Measurements from ENCODE around the gene EPB41L1. TPM values are rescaled to one million over a fixed set of nuclear protein-coding genes. Genes with fewer than 3 reads are reported as not detected.

The EPB41L1 gene
- total RNA-seq, 1 experiment from 2014 or later, result 42.1 TPM

- ChIA-PET RAD21 (ENCODE audit: low non-redundant PET in 1 of 2, low total read pairs in 2 of 2, uncharacterized antibody in 2 of 2, unreplicated experiment in 2 of 2) (no interaction called here), POLR2A (no interaction called here), CTCF (no interaction called here)
- intact Hi-C loops (cut with micrococcal nuclease), result no loop called here
- Histone ChIP-seq H3K79me2 (ENCODE audit: insufficient read depth, low read length) (no peaks in the 10 kb centered on the region), H2AFZ (ENCODE audit: low read depth, low read length, poor library complexity, severe bottlenecking) (no peak overlapping the region), H3K36me3 (ENCODE audit: control insufficient read depth in 1 of 2, insufficient read depth in 2 of 2, low read length in 2 of 2) (no peaks in the 10 kb centered on the region), H3K9me2 (ENCODE audit: insufficient read depth) (no peaks in the 10 kb centered on the region), H3K4me1 (ENCODE audit: control insufficient read depth in 1 of 2, insufficient read depth in 2 of 2, low read length in 2 of 2) (no peaks in the 10 kb centered on the region), H3K4me3 (replicated peaks in 1 of 2; ENCODE audit: low read depth in 1 of 2, low read length in 2 of 2) (no peak overlapping the region), H3K4me2 (ENCODE audit: low read length) (no peak overlapping the region), H3K9ac (ENCODE audit: low read length) (no peak overlapping the region), H3K27me3 (ENCODE audit: insufficient read depth, low read length) (no peaks in the 10 kb centered on the region), H4K20me1 (ENCODE audit: insufficient read depth) (no peaks in the 10 kb centered on the region), H3K9me3 (ENCODE audit: control insufficient read depth in 1 of 2, insufficient read depth in 1 of 2, low read depth in 1 of 2, low read length in 2 of 2) (no peaks in the 10 kb centered on the region), H3K27ac (ENCODE audit: low read depth, low read length) (no peak overlapping the region)
- DNase-seq (ENCODE audit: low read depth, low spot score) (no peak), ATAC-seq (no peak)
- no TSS peak for BruUV-seq (replicated peaks)
- TF ChIP-seq TCF7L2 (IDR thresholded peaks at IDR 0.05; ENCODE audit: borderline replicate concordance, extremely low read depth, insufficient read depth, insufficient read length) (no peak), POLR2AphosphoS5 (IDR thresholded peaks at IDR 0.05; ENCODE audit: low read depth, low read length) (no peak), JUND (IDR thresholded peaks at IDR 0.05) (no peak), SRF (IDR thresholded peaks at IDR 0.05; ENCODE audit: low read depth) (no peak), ELF1 (IDR thresholded peaks at IDR 0.05; ENCODE audit: borderline replicate concordance, low read depth) (no peak), EZH2phosphoT487 (IDR thresholded peaks at IDR 0.05; ENCODE audit: borderline replicate concordance) (no peak), CBX3 (IDR thresholded peaks at IDR 0.05; ENCODE audit: low read depth) (no peak), CTCF (IDR thresholded peaks at IDR 0.05 in 2 of 3, conservative IDR thresholded peaks at IDR 0.05 in 1 of 3; ENCODE audit: borderline replicate concordance in 1 of 3, insufficient read depth in 1 of 3, low read depth in 2 of 3, low read length in 2 of 3) (no peak)
- TF ChIP-seq, protein P1, sequence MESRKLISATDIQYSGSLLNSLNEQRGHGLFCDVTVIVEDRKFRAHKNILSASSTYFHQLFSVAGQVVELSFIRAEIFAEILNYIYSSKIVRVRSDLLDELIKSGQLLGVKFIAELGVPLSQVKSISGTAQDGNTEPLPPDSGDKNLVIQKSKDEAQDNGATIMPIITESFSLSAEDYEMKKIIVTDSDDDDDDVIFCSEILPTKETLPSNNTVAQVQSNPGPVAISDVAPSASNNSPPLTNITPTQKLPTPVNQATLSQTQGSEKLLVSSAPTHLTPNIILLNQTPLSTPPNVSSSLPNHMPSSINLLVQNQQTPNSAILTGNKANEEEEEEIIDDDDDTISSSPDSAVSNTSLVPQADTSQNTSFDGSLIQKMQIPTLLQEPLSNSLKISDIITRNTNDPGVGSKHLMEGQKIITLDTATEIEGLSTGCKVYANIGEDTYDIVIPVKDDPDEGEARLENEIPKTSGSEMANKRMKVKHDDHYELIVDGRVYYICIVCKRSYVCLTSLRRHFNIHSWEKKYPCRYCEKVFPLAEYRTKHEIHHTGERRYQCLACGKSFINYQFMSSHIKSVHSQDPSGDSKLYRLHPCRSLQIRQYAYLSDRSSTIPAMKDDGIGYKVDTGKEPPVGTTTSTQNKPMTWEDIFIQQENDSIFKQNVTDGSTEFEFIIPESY (IDR thresholded peaks at IDR 0.05; ENCODE audit: extremely low read depth, insufficient replicate concordance, low read length), result no peak
Measured at GRCh38 chr20:36182604-36183154, 28.1 kb downstream of the EPB41L1 start.
